ENCODE results near the gene SPDEF.

SPDEF gene

GRCh38 chr6:34525431-34526175 lies 30.5 kb downstream of the SPDEF start:
- no peak for DNase-seq

DNA sequence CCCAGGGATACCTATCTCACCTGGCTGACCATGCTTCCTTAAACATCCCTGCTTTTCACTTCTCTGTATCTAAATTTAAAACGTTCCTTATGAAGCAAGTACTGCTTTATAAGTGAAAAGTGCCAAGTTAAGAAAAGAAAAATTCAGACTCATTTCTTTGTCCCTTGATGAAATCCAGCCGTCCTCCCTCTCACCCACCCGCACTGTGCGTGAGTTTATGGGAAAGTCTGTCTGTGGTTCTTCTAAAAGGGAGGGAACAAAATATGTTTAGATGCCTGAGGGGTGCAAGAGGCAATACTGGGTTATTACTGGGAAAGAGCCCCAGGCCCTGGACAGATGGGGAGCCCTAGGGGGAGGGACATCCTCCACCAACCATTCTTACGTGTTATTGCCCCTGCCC lies 31.2 kb downstream of the SPDEF start:
- DNase-seq = no peak

DNA sequence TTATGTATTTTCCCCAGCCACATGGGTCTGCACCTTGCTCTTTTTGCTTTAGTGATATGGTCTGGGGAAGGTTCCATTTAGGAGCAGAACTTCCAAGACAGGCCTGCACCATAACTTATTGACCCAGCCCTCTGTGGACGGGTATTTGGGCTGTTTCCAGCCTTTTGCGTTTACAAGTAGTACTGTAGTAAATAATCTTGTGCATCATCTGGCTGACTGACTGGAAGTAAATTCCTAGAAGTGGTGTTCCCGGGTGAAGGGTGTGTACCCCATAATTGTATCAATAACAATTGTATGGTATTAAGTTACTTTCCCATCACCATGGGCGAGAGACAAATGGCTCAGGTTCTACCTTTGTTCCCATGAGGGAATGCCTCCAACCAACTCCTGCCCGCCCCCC lies 31.6 kb downstream of the SPDEF start:
- DNase-seq = no peak

- DNase-seq = no peak
These were observed 32.5 kb downstream of the SPDEF start for GRCh38 chr6:34523441-34524206.

DNA sequence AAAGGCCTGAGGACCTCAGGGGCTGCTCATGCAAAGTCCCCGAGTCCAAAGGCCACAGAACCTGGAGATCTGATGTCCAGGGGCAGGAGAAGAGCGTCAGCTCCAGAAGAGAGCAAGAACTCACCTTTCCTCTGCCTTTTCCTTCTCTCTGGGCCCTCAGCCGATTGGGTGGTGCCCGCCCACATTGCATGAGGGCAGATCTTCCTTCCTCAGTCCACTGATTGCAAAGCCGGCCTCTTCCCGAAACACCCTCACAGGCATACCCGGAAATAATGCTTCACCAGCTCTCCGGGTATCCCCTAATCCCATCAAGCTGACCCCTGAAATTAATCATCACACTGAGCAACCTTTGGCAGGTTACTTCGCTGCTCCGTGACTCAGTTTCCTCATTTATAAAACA lies 33.4 kb downstream of the SPDEF start:
- no peak for DNase-seq

DNA sequence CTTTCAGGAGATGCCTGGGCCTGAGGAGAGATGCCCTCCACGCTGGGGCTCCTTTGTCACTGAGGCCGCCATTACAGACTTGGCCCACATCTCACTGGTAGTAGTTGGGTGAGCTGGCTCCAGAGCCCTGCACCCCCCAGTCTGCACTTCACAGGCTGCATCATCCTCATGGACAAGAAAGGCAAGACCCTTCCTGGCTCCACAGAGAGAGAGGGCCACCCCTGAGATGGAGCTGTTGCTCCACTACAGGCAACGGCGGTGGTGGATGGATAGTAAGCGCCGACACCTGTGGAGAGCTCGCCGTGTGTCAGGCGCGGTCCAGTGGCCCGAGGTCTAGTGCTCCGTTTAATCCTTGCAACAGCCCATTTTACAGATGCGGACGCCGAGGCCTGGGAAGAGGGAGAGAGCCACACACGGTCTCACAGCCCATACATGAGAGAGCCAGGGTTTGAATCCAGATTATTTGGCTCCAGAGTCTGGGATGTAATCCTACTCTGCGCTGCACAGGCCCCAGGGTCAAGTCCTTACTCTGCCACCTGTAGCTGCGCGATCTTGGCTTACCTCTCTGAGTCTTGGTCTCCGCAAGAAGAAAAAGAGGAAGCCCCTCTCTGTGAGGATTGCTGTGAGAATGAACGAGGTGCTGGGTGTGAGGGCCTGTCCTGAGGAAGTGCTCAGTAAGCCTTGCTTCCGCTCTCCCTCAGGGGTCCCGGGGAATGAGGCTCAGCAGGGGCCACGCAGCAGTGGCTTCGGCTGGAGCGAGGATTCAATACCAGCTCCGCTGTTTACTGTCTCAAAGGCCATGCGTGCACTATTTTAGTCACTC lies 34.5 kb downstream of the SPDEF start:
- no peak for DNase-seq

GRCh38 chr6:34520645-34521462 lies 35.3 kb downstream of the SPDEF start:
- DNase-seq = no peak

- DNase-seq = no peak
These were observed 36.0 kb downstream of the SPDEF start for GRCh38 chr6:34519971-34520644.

DNA sequence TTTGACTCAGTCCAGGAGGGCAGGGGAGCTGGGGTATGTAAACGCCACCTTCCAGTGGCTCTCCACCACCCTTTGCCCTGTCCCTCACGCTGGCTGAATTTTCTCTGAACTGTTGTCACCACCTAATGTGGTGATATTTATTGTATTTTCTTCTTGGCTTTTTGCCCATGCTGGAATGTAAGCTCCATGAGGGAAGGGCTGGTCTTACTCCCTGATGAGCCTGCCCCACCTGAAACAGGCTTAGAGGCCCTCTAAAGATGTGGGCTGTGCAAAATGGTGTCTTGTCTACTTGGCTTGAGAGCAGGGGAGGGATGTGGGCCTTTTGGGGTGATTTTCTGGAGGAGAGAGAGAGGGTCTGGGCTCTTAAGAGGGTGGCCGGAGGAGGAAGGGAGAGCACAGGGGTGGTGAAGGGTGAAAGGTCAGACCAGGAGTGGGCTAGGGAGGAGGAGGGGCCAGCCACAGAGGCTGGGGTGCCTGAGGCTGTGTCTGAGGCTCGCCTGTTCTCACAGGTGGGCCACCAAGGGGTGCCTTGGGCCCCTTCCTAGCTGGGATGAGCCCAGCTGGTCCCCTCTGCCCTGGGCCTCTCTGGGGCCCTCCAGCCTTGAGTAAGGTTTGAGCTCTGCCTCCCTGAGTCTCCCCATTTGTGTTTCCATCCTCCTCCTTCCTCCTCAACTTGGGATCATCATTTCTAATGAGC lies 37.3 kb downstream of the SPDEF start:
- DNase-seq = no peak

DNA sequence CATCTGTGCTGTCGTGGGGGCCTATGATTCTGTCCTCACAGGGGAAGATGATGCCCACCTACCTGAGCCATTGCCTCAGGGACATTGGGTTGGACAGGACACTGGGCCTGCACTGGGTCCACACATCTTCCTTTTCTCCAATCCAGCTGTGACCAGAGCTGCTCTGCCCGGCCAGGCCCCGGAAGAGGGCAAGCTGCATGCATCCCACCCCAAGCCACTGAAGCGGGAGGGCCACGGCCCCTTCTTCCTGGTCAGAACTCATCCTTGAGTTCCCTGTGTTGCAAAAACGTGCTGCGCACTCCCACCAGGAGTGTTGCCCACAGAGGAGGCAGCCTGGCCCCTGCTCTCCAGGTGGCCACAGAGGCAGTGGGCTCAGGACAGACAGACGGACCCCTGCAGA lies 38.2 kb downstream of the SPDEF start:
- DNase-seq = no peak

- no peak for DNase-seq
These were observed 38.7 kb downstream of the SPDEF start for GRCh38 chr6:34517461-34517881.

DNA sequence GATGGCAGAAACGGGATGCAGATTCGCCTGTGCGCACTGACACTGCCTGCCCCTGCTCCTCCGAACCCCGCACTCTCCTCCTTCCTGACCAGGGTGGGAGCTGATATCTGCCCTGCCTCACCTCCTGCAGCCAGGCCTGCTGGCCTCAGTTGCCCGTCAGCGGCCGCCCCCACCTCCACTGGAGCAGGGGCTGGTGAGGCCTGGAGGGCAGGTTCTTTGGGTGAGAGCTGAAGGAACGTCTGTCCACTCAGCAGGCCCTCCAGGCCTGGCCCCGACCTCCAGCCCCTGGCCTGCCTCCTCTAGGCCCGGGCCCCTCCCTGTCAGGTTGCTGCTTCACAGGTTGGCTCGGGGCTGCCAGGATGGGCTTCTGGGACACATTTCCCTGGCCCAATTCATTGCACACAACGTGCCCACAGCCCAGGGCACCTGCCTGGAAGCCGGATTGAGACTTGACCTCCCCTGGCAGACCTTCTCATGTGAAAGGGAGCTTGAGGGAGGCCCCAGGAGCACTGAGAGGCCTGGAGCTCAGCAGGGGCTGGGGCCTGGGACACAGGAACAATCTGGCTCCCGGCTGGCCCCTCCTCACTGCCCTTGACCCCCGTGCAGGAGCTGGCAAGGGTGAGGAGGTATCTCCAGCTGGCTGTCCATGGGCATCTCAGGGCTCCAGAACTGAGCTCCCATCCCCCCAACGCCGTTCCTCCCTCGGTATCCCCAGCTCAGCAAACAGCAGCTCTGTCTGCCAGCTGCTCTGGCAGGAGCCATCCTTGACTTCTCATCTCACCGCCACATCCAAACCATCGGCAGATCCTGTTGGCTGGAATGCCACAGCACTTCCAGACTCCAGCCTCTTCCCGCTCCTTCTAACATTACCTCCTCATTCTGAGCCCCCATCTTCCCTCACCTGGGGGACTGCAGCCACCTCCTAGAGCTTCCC lies 39.5 kb downstream of the SPDEF start:
- no peak for DNase-seq

DNA sequence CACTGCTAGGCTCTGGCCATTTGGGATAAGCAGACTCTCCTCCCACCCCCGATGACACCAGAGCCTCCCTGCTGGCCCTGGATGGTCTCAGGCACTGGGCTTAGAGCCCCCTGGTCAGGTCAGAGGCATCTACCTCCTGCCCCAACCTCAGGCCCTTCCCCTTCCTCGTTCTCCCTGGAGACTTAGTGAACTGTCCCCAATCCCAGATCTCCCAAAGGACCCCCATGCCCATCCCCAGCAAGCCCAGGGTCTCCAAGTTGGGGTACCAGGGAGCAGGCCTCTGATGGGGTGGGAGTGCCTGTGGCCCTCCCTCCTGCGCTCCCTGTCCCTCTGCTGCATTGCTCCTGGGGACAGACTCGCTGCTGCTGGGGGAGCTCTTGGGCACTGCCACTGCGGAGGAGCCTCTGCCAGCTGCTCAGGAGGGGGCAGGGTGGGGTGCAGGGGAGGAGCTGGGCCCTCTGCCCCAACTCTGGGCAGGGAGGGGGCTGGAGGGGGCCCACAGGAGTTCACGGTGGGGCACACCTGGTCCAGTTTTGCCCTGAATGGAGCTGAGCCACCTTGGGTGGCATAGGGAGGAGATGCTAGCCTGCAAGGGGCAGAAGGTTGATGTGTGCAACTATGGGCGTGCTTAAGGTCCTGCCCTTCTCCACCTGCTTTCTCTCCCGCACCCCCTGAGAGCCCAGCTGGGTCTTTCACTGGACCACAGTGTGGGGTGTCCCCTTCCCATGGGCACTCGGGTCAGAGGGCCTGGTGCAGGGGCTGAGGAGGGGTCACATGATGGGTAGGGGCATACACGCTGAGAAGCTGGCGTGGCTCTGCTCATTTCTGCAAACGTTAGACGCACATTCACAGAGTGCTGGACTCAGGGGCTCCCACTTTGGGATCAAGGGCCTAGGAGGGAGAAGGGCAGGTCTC lies 40.4 kb downstream of the SPDEF start:
- no peak for DNase-seq

- no peak for DNase-seq
These were observed 41.3 kb downstream of the SPDEF start for GRCh38 chr6:34514593-34515472.

- no peak for DNase-seq
These were observed 42.0 kb downstream of the SPDEF start for GRCh38 chr6:34514112-34514511.

GRCh38 chr6:34513646-34514045 lies 42.5 kb downstream of the SPDEF start:
- DNase-seq = no peak

- no peak for DNase-seq
These were observed 43.4 kb downstream of the SPDEF start for GRCh38 chr6:34512738-34513115.

All from NCI-H187 (cell line).